Ishikawa (cell line): ENCODE measurements around the gene EPGN.

Experiments
- CEBPB ChIP-seq: IDR thresholded peaks from 2 replicates; pipeline ENCODE4 v1.6.1; 2012
- CREB1 ChIP-seq: IDR thresholded peaks from 2 replicates; pipeline ENCODE4 v1.6.1; 2012; ENCODE audit warnings: low read depth
- EGR1 ChIP-seq: IDR thresholded peaks from 2 replicates; pipeline ENCODE4 v1.6.1; 2012
- EP300 ChIP-seq: IDR thresholded peaks from 2 replicates; pipeline ENCODE4 v1.6.1; 2012; ENCODE audit warnings: borderline replicate concordance
- FOXM1 ChIP-seq: IDR thresholded peaks from 2 replicates; pipeline ENCODE4 v1.6.1; 2012; ENCODE audit warnings: low read depth, borderline replicate concordance
- MAX ChIP-seq: IDR thresholded peaks from 2 replicates; pipeline ENCODE4 v1.6.1; 2012
- NFIC ChIP-seq: IDR thresholded peaks from 2 replicates; pipeline ENCODE4 v1.6.1; 2012
- RAD21 ChIP-seq: IDR thresholded peaks from 2 replicates; pipeline ENCODE4 v1.6.1; 2012; ENCODE audit warnings: low read depth
- REST ChIP-seq: IDR thresholded peaks from 2 replicates; pipeline ENCODE4 v1.6.1; 2012; ENCODE audit warnings: low read depth, mild to moderate bottlenecking
- TAF1 ChIP-seq: IDR thresholded peaks from 2 replicates; pipeline ENCODE4 v1.6.1; 2012; ENCODE audit warnings: low read depth, mild to moderate bottlenecking
- TCF12 ChIP-seq: IDR thresholded peaks from 2 replicates; pipeline ENCODE4 v1.6.1; 2012; ENCODE audit warnings: low read depth
- TEAD4 ChIP-seq: IDR thresholded peaks from 2 replicates; pipeline ENCODE4 v1.6.1; 2012
- USF1 ChIP-seq: IDR thresholded peaks from 2 replicates; pipeline ENCODE4 v1.6.1; 2012
- YY1 ChIP-seq: IDR thresholded peaks from 2 replicates; pipeline ENCODE4 v1.6.1; 2012; ENCODE audit warnings: low read depth
- ZBTB7A ChIP-seq: IDR thresholded peaks from 2 replicates; pipeline ENCODE4 v1.6.1; 2012; ENCODE audit warnings: low read depth

The EPGN gene

GRCh38 chr4:74357965-74358364 is 49.7 kb downstream of the EPGN start:
- TF ChIP-seq CEBPB: no peak
- no peak for TF ChIP-seq YY1
- no peak for TF ChIP-seq RAD21
- TF ChIP-seq TEAD4: no peak
- TF ChIP-seq REST: no peak
- TF ChIP-seq ZBTB7A: no peak
- TF ChIP-seq MAX: no peak
- no peak for TF ChIP-seq TCF12
- no peak for TF ChIP-seq EP300
- TF ChIP-seq FOXM1: no peak
- no peak for TF ChIP-seq CREB1
- no peak for TF ChIP-seq NFIC
- TF ChIP-seq EGR1: no peak
- no peak for TF ChIP-seq USF1
- no peak for TF ChIP-seq TAF1

GRCh38 chr4:74361671-74362070 is 53.4 kb downstream of the EPGN start:
- TF ChIP-seq TEAD4 (no peak), FOXM1 (no peak), RAD21 (no peak), YY1 (no peak), TCF12 (no peak)

- TF ChIP-seq CREB1: no peak
- TF ChIP-seq REST: no peak
- no peak for TF ChIP-seq TEAD4
- no peak for TF ChIP-seq YY1
- no peak for TF ChIP-seq EP300
- no peak for TF ChIP-seq USF1
- TF ChIP-seq ZBTB7A: no peak
- no peak for TF ChIP-seq CEBPB
- TF ChIP-seq MAX: no peak
- no peak for TF ChIP-seq NFIC
- TF ChIP-seq FOXM1: no peak
- no peak for TF ChIP-seq EGR1
Observed at GRCh38 chr4:74362347-74362746, 54.1 kb downstream of the EPGN start.

GRCh38 chr4:74364256-74364651 is 56.0 kb downstream of the EPGN start:
- TF ChIP-seq CEBPB: no peak

- TF ChIP-seq CEBPB (no peak), YY1 (no peak), TAF1 (no peak), EGR1 (no peak), TEAD4 (no peak), MAX (no peak), NFIC (no peak), REST (no peak), FOXM1 (no peak), CREB1 (no peak), USF1 (no peak), ZBTB7A (no peak), EP300 (no peak), TCF12 (no peak), RAD21 (no peak)
Observed at GRCh38 chr4:74364652-74365491, 56.6 kb downstream of the EPGN start, which contains the start of gene EREG. EREG (plus strand) TSS chr4:74365145; CDS start chr4:74365309, 164 bp downstream.
